PFSK-1 (cell line): ENCODE results near the gene CASP5.

Experiments used
- FOXP2 ChIP-seq: optimal IDR thresholded peaks from 2 replicates; pipeline ENCODE3; 2011; ENCODE audit warnings: borderline replicate concordance, control low read depth, inconsistent platforms; ENCODE audit not compliant: insufficient read depth; ENCODE audit errors: extremely low read length, extremely low read depth
- POLR2AphosphoS5 ChIP-seq: IDR thresholded peaks from 2 replicates; pipeline ENCODE4 v1.6.1; 2012; ENCODE audit warnings: low read depth, mild to moderate bottlenecking, control low read depth, low read length, moderate library complexity
- REST ChIP-seq, 2 experiments: IDR thresholded peaks; 2 replicates each; pipeline versions ENCODE4 v1.6.1 to v1.8.0; 2011 to 2012; ENCODE audit warnings: low read depth in 2 of 2, low read length in 2 of 2, control low read depth in 1 of 2, inconsistent platforms in 1 of 2, mild to moderate bottlenecking in 1 of 2, moderate library complexity in 1 of 2; ENCODE audit not compliant: insufficient read depth in 1 of 2
- SIN3A ChIP-seq: IDR thresholded peaks from 2 replicates; pipeline ENCODE4 v1.6.1; 2012; ENCODE audit warnings: mild to moderate bottlenecking, low read length, moderate library complexity, borderline replicate concordance; ENCODE audit not compliant: insufficient read depth
- TAF1 ChIP-seq: IDR thresholded peaks from 2 replicates; pipeline ENCODE4 v1.6.1; 2012; ENCODE audit warnings: low read length, control low read depth, borderline replicate concordance; ENCODE audit not compliant: insufficient read depth

The CASP5 gene

DNA sequence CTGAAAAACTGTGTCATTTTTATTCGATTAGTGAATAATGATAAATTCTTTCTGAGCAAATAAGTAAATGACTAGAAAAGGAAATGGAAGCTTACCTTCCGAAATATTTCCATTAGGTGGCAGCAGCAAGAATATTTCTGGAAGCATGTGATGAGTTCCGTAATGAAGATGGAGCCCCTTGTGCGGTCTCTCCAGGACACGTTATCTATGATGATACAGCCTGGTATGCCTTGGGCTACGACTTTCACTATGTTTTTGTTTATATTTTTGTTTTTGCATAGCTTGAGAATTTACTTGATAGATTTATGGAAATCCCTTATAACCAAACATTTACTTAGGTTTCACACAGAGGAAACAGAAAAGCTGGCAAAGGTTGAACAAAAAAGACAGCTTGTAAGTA, 25.7 kb downstream of the CASP5 start:
- TF ChIP-seq SIN3A (no peak), POLR2AphosphoS5 (no peak), FOXP2 (no peak), REST (IDR thresholded peaks at IDR 0.05; ENCODE audit: insufficient read depth in 1 of 2, low read depth in 2 of 2, low read length in 2 of 2) (no peak), TAF1 (no peak)

GRCh38 chr11:104995001-104995408, 28.0 kb downstream of the CASP5 start:
- TF ChIP-seq REST (IDR thresholded peaks at IDR 0.05; ENCODE audit: insufficient read depth in 1 of 2, low read depth in 2 of 2, low read length in 2 of 2) (no peak), SIN3A (no peak), POLR2AphosphoS5 (no peak), TAF1 (no peak), FOXP2 (no peak)

- no peak for TF ChIP-seq SIN3A
- no peak for TF ChIP-seq POLR2AphosphoS5
- TF ChIP-seq FOXP2 = no peak
- TF ChIP-seq REST (IDR thresholded peaks at IDR 0.05; ENCODE audit: insufficient read depth in 1 of 2, low read depth in 2 of 2, low read length in 2 of 2) = no peak
- no peak for TF ChIP-seq TAF1
Measured at GRCh38 chr11:104992781-104993180, 30.2 kb downstream of the CASP5 start.

- TF ChIP-seq FOXP2 (no peak), SIN3A (no peak), TAF1 (no peak)
Measured at GRCh38 chr11:104991994-104992393, 31.0 kb downstream of the CASP5 start.

- TF ChIP-seq REST (IDR thresholded peaks at IDR 0.05; ENCODE audit: insufficient read depth in 1 of 2, low read depth in 2 of 2, low read length in 2 of 2) = no peak
- TF ChIP-seq SIN3A = no peak
- no peak for TF ChIP-seq POLR2AphosphoS5
Measured at GRCh38 chr11:104984808-104985207, 38.2 kb downstream of the CASP5 start.
